AG10803 (cell line): ENCODE measurements around the gene TRAF5.
A peak's percentile ranks its signal among the peaks of the same experiment; 100 is the strongest.

Experiments used
- DNase-seq: peaks from one replicate; pipeline ENCODE4 v3.0.0; 2010; ENCODE audit warnings: low read depth
- H3K4me3 ChIP-seq: 2 replicates; pipeline ENCODE4 v1.5.1; 2011; ENCODE audit warnings: mild to moderate bottlenecking, low read length, control low read depth
- CTCF ChIP-seq: conservative IDR thresholded peaks from 2 replicates; pipeline ENCODE4 v1.5.1; 2011; ENCODE audit warnings: mild to moderate bottlenecking, low read length, control low read depth, inconsistent platforms

TRAF5 gene

GRCh38 chr1:211355873-211356272 is 29.2 kb downstream of the TRAF5 start:
- H3K4me3 ChIP-seq, result no peak overlapping the region
- DNase-seq, result no peak
- no peak for TF ChIP-seq CTCF

- H3K4me3 ChIP-seq, result no peak overlapping the region
- TF ChIP-seq CTCF, result no peak
Measured at GRCh38 chr1:211356723-211357407, 30.2 kb downstream of the TRAF5 start.

GRCh38 chr1:211358685-211359084 is 32.1 kb downstream of the TRAF5 start:
- TF ChIP-seq CTCF, result no peak
- DNase-seq, result no peak
- H3K4me3 ChIP-seq, result no peak overlapping the region

More at GRCh38 chr1:211356723-211357407, 30.2 kb downstream of the TRAF5 start:
- DNase-seq, result peak; percentile 73

GRCh38 chr1:211359876-211360275 is 33.2 kb downstream of the TRAF5 start:
- TF ChIP-seq CTCF, result no peak
- DNase-seq, result peak; percentile 27
- H3K4me3 ChIP-seq, result no peak overlapping the region

- DNase-seq, result no peak
- TF ChIP-seq CTCF, result no peak
- no peak overlapping the region for H3K4me3 ChIP-seq
Measured at GRCh38 chr1:211361202-211361601, 34.6 kb downstream of the TRAF5 start.

GRCh38 chr1:211369640-211370039 is 43.0 kb downstream of the TRAF5 start:
- TF ChIP-seq CTCF, result no peak
- H3K4me3 ChIP-seq, result no peak overlapping the region
- no peak for DNase-seq

- DNase-seq, result no peak
- H3K4me3 ChIP-seq, result no peak overlapping the region
- no peak for TF ChIP-seq CTCF
Measured at GRCh38 chr1:211370669-211371068, 44.0 kb downstream of the TRAF5 start.
